Common myeloid progenitor, CD34-positive (primary cell): Measurements from ENCODE around the gene DHTKD1.

Experiments used
- CTCF ChIA-PET: fragments of 350-600 bp; sonication (Branson Sonifier 250); formaldehyde crosslinking; loops from one replicate; lab custom pipeline; 2021; ENCODE audit warnings: antibody characterized with exemption; lab: Charles Lee
- POLR2A ChIA-PET: fragments of 350-600 bp; sonication (Branson Sonifier 250); formaldehyde crosslinking; loops from one replicate; lab custom pipeline; 2021; ENCODE audit warnings: antibody characterized with exemption; lab: Charles Lee
- DNase-seq, 3 donors: peaks; one replicate each; pipeline versions ENCODE4 v3.0.0 to v3.0.0-alpha.2; 2013
- H3K27ac ChIP-seq, 2 experiments: 1 replicate in 1 of 2; 2 replicates in 1 of 2; pipeline ENCODE4 v1.7.0; 2013; ENCODE audit warnings: inconsistent platforms in 2 of 2, low read length in 2 of 2, mild to moderate bottlenecking in 2 of 2, low read depth in 1 of 2, moderate library complexity in 1 of 2; ENCODE audit not compliant: severe bottlenecking in 2 of 2, insufficient read depth in 1 of 2, poor library complexity in 1 of 2
- H3K27me3 ChIP-seq, 5 experiments: replicated peaks in 2 of 5; 1 replicate in 3 of 5; 2 replicates in 2 of 5; pipeline versions ENCODE4 v1.6.1 to v1.7.0; 2013; ENCODE audit warnings: low read length in 4 of 5, mild to moderate bottlenecking in 2 of 5, moderate library complexity in 2 of 5, inconsistent platforms in 1 of 5; ENCODE audit not compliant: insufficient read depth in 5 of 5, control insufficient read depth in 4 of 5
- H3K36me3 ChIP-seq, 4 experiments: 1 replicate in 2 of 4; 2 replicates in 2 of 4; pipeline versions ENCODE4 v1.6.1 to v1.7.0; 2013; ENCODE audit warnings: low read length in 3 of 4, control low read depth in 1 of 4, mild to moderate bottlenecking in 1 of 4; ENCODE audit not compliant: control insufficient read depth in 4 of 4, insufficient read depth in 4 of 4
- H3K4me1 ChIP-seq, 4 experiments: 1 replicate in 3 of 4; 2 replicates in 1 of 4; pipeline versions ENCODE4 v1.6.1 to v1.7.1; 2013; ENCODE audit warnings: low read length in 3 of 4, mild to moderate bottlenecking in 3 of 4, control low read depth in 1 of 4, inconsistent platforms in 1 of 4, moderate library complexity in 1 of 4; ENCODE audit not compliant: control insufficient read depth in 4 of 4, insufficient read depth in 4 of 4; ENCODE audit errors: control extremely low read depth in 1 of 4
- H3K4me3 ChIP-seq, 7 experiments: 1 replicate in 4 of 7; 2 replicates in 3 of 7; pipeline versions ENCODE4 v1.5.1 to v1.7.0; 2013; ENCODE audit warnings: mild to moderate bottlenecking in 7 of 7, low read length in 6 of 7, moderate library complexity in 6 of 7, inconsistent platforms in 2 of 7, low read depth in 2 of 7, control low read depth in 1 of 7; ENCODE audit not compliant: insufficient read depth in 4 of 7, control insufficient read depth in 1 of 7; ENCODE audit errors: extremely low read depth in 1 of 7
- H3K9me3 ChIP-seq, 5 experiments: 1 replicate in 4 of 5; 2 replicates in 1 of 5; pipeline versions ENCODE4 v1.6.1 to v1.7.1; 2013; ENCODE audit warnings: low read length in 4 of 5, mild to moderate bottlenecking in 2 of 5, inconsistent platforms in 1 of 5, low read depth in 1 of 5, moderate library complexity in 1 of 5; ENCODE audit not compliant: control insufficient read depth in 4 of 5, insufficient read depth in 2 of 5; ENCODE audit errors: control extremely low read depth in 1 of 5
- WGBS: methylation state at CpG from one replicate; pipeline ENCODE4 v1.1.5; 2013; ENCODE audit not compliant: insufficient coverage; 5-methylcytosine and 5-hydroxymethylcytosine counted together

The DHTKD1 gene

DNA sequence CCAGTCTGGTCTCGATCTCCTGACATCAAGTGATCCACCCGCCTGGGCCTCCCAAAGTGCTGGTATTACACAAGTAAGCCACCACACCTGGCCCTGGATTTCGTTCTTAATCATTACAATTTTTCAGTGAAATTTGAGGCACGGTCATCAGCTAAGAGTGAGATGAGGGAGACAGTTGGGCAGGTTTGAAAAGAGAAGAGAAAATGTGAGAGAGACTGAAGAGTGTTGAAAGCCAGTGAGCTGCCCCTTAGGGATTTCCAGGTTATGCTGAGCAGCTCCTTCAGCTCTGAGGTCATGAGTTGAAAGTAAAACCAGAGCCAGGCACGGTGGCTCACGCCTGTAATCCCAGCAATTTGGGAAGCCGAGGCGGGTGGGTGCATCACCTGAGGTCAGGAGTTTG, 20.2 kb upstream of the DHTKD1 start:
- POLR2A ChIA-PET = no interaction called here
- Histone ChIP-seq H3K4me1 (peaks cover 0 to 17% (median 11%) of the 10 kb centered on the region in 4 experiments), H3K36me3 (no peaks in the 10 kb centered on the region), H3K27me3 (no peaks in the 10 kb centered on the region), H3K9me3 (no peaks in the 10 kb centered on the region), H3K4me3 (no peak overlapping the region), H3K27ac (no peak overlapping the region)
- CTCF ChIA-PET = no interaction called here
- DNase-seq = no peak
- 100% methylated on average over 4 of the region's 8 CpGs for WGBS

DNA sequence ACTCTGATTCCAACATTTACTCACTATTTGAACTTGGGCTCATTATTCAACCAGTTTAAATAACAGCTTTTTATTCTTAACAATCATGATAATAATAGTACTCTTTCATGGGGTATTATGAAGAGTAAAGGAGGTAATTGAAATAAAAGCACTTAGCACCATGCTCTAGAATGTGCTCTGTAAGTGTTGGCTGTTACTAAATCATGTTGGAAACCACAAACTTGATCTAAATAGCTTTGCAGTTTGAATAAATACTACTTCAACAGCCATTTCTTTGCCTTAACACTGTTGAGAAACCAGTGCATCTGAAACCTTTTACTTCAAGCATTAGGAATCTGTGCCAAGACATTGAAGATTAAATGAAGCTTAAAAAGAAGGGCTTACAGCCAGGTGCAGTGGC, 18.2 kb upstream of the DHTKD1 start:
- no peak for DNase-seq
- CTCF ChIA-PET = interaction anchor here (1.3 to 2.2 kb wide), 4 partner anchors 13 to 26 kb away, joined by 3 to 6 read pairs (median 6); no protein-coding TSS in a partner anchor
- POLR2A ChIA-PET = no interaction called here
- H3K27me3 ChIP-seq = no peaks in the 10 kb centered on the region
- H3K9me3 ChIP-seq = no peaks in the 10 kb centered on the region
- no peaks in the 10 kb centered on the region for H3K36me3 ChIP-seq
- peaks cover 0 to 16% (median 9%) of the 10 kb centered on the region in 4 experiments for H3K4me1 ChIP-seq
- H3K4me3 ChIP-seq = no peak overlapping the region
- H3K27ac ChIP-seq = no peak overlapping the region

GRCh38 chr10:12051241-12051640, 17.5 kb upstream of the DHTKD1 start:
- Histone ChIP-seq H3K27ac (no peak overlapping the region), H3K27me3 (no peaks in the 10 kb centered on the region), H3K36me3 (no peaks in the 10 kb centered on the region), H3K4me1 (peaks cover 0 to 16% (median 9%) of the 10 kb centered on the region in 4 experiments), H3K4me3 (no peak overlapping the region), H3K9me3 (no peaks in the 10 kb centered on the region)
- DNase-seq = peak; percentile 17 to 71 (median 57)
- POLR2A ChIA-PET = no interaction called here
- 19% methylated on average over 4 of the region's 4 CpGs for WGBS
- CTCF ChIA-PET = interaction anchor here (1.3 to 2.2 kb wide), 4 partner anchors 12 to 26 kb away, joined by 3 to 6 read pairs (median 6); no protein-coding TSS in a partner anchor

DNA sequence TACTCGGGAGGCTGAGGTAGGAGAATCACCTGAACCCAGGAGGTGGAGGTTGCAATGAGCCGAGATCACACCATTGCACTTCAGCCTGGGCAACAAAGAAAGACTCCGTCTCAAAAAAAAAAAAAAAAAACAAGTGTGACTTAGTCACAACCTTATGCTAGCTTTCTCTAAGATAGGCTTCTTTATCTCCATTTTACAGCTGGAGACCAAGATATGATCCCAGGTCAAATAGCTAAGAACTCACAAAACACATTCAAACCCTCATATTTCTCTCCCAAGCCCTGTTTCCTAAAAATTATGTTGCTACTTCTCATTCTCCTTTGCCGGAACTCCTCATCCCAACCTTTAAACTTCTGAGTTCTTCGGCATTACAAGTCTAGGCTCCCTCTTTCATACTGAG, 13.0 kb upstream of the DHTKD1 start:
- WGBS = 96% methylated on average over 4 of the region's 5 CpGs
- Histone ChIP-seq H3K4me3 (no peak overlapping the region), H3K36me3 (no peaks in the 10 kb centered on the region), H3K27me3 (no peaks in the 10 kb centered on the region), H3K4me1 (peaks cover 0 to 11% (median 6%) of the 10 kb centered on the region in 4 experiments), H3K27ac (no peak overlapping the region), H3K9me3 (no peaks in the 10 kb centered on the region)
- POLR2A ChIA-PET = no interaction called here
- DNase-seq = peak; percentile 11 to 75 (median 61)
- CTCF ChIA-PET = interaction anchor here (0.7 to 1.2 kb wide), 4 partner anchors 9 to 427 kb away, joined by 3 to 5 read pairs (median 4); no protein-coding TSS in a partner anchor

GRCh38 chr10:12056748-12057147, 12.0 kb upstream of the DHTKD1 start:
- 76% methylated on average over 3 of the region's 4 CpGs for WGBS
- POLR2A ChIA-PET = interaction anchor here (0.6 kb wide), 1 partner anchor 128 kb away, joined by 3 read pairs; no protein-coding TSS in a partner anchor

DNA sequence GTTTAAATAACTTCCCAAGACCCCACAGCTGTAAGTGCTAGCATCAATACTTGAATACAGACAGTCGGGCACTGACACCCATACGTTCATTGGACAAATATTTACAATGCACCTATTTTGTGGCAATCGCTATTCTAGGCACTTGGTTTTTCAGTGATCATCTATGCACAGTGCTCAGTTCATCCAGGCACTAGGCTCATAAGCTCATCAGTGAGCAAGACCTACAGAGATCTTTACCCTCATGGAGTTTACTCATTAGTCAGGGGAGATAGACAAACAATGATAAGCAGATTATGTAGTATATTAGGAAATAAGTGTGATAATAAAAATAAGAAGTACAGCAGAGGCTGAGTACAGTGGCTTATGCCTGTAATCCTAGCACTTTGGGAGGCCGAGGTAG, 7.6 kb upstream of the DHTKD1 start:
- POLR2A ChIA-PET = no interaction called here
- Histone ChIP-seq H3K27ac (no peak overlapping the region), H3K27me3 (no peaks in the 10 kb centered on the region), H3K4me1 (peaks cover 0 to 15% (median 3%) of the 10 kb centered on the region in 4 experiments), H3K36me3 (no peaks in the 10 kb centered on the region), H3K4me3 (no peak overlapping the region), H3K9me3 (no peaks in the 10 kb centered on the region)
- 94% methylated on average over 3 of the region's 4 CpGs for WGBS
- CTCF ChIA-PET = interaction anchor here (1.1 kb wide), 1 partner anchor 70 kb away, joined by 4 read pairs; no protein-coding TSS in a partner anchor
- DNase-seq = no peak

More at GRCh38 chr10:12056748-12057147, 12.0 kb upstream of the DHTKD1 start:
- Histone ChIP-seq H3K27me3 (no peaks in the 10 kb centered on the region), H3K9me3 (no peaks in the 10 kb centered on the region), H3K27ac (no peak overlapping the region), H3K4me3 (no peak overlapping the region), H3K4me1 (peaks cover 0 to 6% (median 2%) of the 10 kb centered on the region in 4 experiments), H3K36me3 (no peaks in the 10 kb centered on the region)
- DNase-seq = no peak
- CTCF ChIA-PET = interaction anchor here (0.6 kb wide), 2 partner anchors 73 to 654 kb away, joined by 3 read pairs; no protein-coding TSS in a partner anchor

GRCh38 chr10:12062754-12063482, 5.8 kb upstream of the DHTKD1 start:
- CTCF ChIA-PET = interaction anchor here (1.3 to 1.6 kb wide), 3 partner anchors 12 to 93 kb away, joined by 3 to 6 read pairs (median 4); no protein-coding TSS in a partner anchor
- POLR2A ChIA-PET = interaction anchor here (0.5 kb wide), 1 partner anchor 69 kb away, joined by 5 read pairs; no protein-coding TSS in a partner anchor
- no peaks in the 10 kb centered on the region for H3K9me3 ChIP-seq
- H3K36me3 ChIP-seq = no peaks in the 10 kb centered on the region
- peaks cover 0 to 15% (median 3%) of the 10 kb centered on the region in 4 experiments for H3K4me1 ChIP-seq
- no peak for DNase-seq
- no peaks in the 10 kb centered on the region for H3K27me3 ChIP-seq
- no peak overlapping the region for H3K4me3 ChIP-seq
- H3K27ac ChIP-seq = no peak overlapping the region
- WGBS = 98% methylated on average over 9 of the region's 14 CpGs
